GM15510 (cell line): Measurements from ENCODE around the gene PHF19.

Experiments used
- POLR2A ChIP-seq: IDR thresholded peaks from 3 replicates; pipeline ENCODE4 v1.6.1; 2011; ENCODE audit warnings: borderline replicate concordance; ENCODE audit not compliant: insufficient read length; ENCODE audit errors: extremely low read depth

Gene PHF19

GRCh38 chr9:120862452-120862851 is 14.5 kb downstream of the PHF19 start:
- no peak for TF ChIP-seq POLR2A

- TF ChIP-seq POLR2A: no peak
Measured at GRCh38 chr9:120861935-120862334, 15.1 kb downstream of the PHF19 start.

- no peak for TF ChIP-seq POLR2A
Measured at GRCh38 chr9:120860083-120860482, 16.9 kb downstream of the PHF19 start.

GRCh38 chr9:120859361-120859760 is 17.6 kb downstream of the PHF19 start:
- no peak for TF ChIP-seq POLR2A

- TF ChIP-seq POLR2A: no peak
Measured at GRCh38 chr9:120857902-120858301, 19.1 kb downstream of the PHF19 start.

- no peak for TF ChIP-seq POLR2A
Measured at GRCh38 chr9:120857481-120857880, 19.5 kb downstream of the PHF19 start.

GRCh38 chr9:120856700-120857099 is 20.3 kb downstream of the PHF19 start:
- no peak for TF ChIP-seq POLR2A

GRCh38 chr9:120855827-120856670 is 20.9 kb downstream of the PHF19 start:
- no peak for TF ChIP-seq POLR2A

- TF ChIP-seq POLR2A: no peak
Measured at GRCh38 chr9:120854596-120855327, 22.2 kb downstream of the PHF19 start.

- no peak for TF ChIP-seq POLR2A
Measured at GRCh38 chr9:120853198-120853597, 23.8 kb downstream of the PHF19 start.

- TF ChIP-seq POLR2A: no peak
Measured at GRCh38 chr9:120852240-120853010, 24.6 kb downstream of the PHF19 start.

- no peak for TF ChIP-seq POLR2A
Measured at GRCh38 chr9:120851449-120851848, 25.5 kb downstream of the PHF19 start.

GRCh38 chr9:120850315-120850714 is 26.7 kb downstream of the PHF19 start:
- TF ChIP-seq POLR2A: no peak

GRCh38 chr9:120846906-120847305 is 30.1 kb downstream of the PHF19 start:
- TF ChIP-seq POLR2A: no peak
